Esophagus squamous epithelium (tissue), 4 donors: ENCODE data around the gene COG2.

Experiments used
- CTCF ChIP-seq, 6 experiments: fragments of 450-650 bp in 4 of 6; fragments of 200-600 bp in 2 of 6; sonication (generic) in 2 of 6; IDR thresholded peaks; one replicate each; pipeline ENCODE4 v1.5.1; 2016 to 2019; ENCODE audit warnings: antibody characterized with exemption in 6 of 6, mild to moderate bottlenecking in 4 of 6, moderate library complexity in 4 of 6
- POLR2A ChIP-seq, 4 donors: fragments of 450-650 bp; IDR thresholded peaks; one replicate each; pipeline ENCODE4 v1.6.1; 2017; ENCODE audit warnings: antibody characterized with exemption in 4 of 4, mild to moderate bottlenecking in 4 of 4, moderate library complexity in 3 of 4

GRCh38 chr1:230728710-230729392 is 86.6 kb downstream of the COG2 start:
- TF ChIP-seq CTCF (IDR thresholded peaks at IDR 0.05) (no peak), POLR2A (IDR thresholded peaks at IDR 0.05) (no peak)
